ENCODE results near the gene RANBP9.

- TF ChIP-seq POLR2A (IDR thresholded peaks at IDR 0.05; ENCODE audit: low read depth) (no peak), EP300 (IDR thresholded peaks at IDR 0.05) (no peak), POLR2AphosphoS5 (IDR thresholded peaks at IDR 0.05) (no peak)
- TF ChIP-seq, protein P1, sequence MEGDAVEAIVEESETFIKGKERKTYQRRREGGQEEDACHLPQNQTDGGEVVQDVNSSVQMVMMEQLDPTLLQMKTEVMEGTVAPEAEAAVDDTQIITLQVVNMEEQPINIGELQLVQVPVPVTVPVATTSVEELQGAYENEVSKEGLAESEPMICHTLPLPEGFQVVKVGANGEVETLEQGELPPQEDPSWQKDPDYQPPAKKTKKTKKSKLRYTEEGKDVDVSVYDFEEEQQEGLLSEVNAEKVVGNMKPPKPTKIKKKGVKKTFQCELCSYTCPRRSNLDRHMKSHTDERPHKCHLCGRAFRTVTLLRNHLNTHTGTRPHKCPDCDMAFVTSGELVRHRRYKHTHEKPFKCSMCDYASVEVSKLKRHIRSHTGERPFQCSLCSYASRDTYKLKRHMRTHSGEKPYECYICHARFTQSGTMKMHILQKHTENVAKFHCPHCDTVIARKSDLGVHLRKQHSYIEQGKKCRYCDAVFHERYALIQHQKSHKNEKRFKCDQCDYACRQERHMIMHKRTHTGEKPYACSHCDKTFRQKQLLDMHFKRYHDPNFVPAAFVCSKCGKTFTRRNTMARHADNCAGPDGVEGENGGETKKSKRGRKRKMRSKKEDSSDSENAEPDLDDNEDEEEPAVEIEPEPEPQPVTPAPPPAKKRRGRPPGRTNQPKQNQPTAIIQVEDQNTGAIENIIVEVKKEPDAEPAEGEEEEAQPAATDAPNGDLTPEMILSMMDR (IDR thresholded peaks at IDR 0.05), result no peak
These were observed 70.3 kb downstream of the RANBP9 start for GRCh38 chr6:13641315-13641714.

Data from esophagus muscularis mucosa (tissue), 4 donors.